ENCODE measurements around the gene NFIA. TPM values are rescaled to one million over a fixed set of nuclear protein-coding genes. Genes with fewer than 3 reads are reported as not detected.
"Not testable (repeated sequence)": the region's sequence is repeated elsewhere in the genome, so short reads cannot be mapped to it uniquely, and the experiment has no call there.

NFIA gene
- total RNA-seq, 1 donor from 2014 or later, result 1.2 TPM

GRCh38 chr1:61067446-61068019 is 14.8 kb upstream of the NFIA start:
- no peak overlapping the region for H3K27ac Mint-ChIP-seq
- no peaks in the 10 kb centered on the region for H3K36me3 Mint-ChIP-seq (ENCODE audit: insufficient read depth)
- no peak for DNase-seq (ENCODE audit: low spot score, unreplicated experiment)
- no peaks in the 10 kb centered on the region for H3K9me3 Mint-ChIP-seq (ENCODE audit: low read depth)
- H3K27me3 Mint-ChIP-seq, result peaks cover 35% of the 10 kb centered on the region
- H3K4me3 Mint-ChIP-seq (ENCODE audit: low read depth), result no peak overlapping the region
- no peak for TF ChIP-seq CTCF (IDR thresholded peaks at IDR 0.05; ENCODE audit: unreplicated experiment)
- no peaks in the 10 kb centered on the region for H3K4me1 Mint-ChIP-seq (ENCODE audit: low read depth)

- TF ChIP-seq CTCF (IDR thresholded peaks at IDR 0.05; ENCODE audit: unreplicated experiment), result no peak
- Mint-ChIP-seq H3K27ac (no peak overlapping the region), H3K4me1 (ENCODE audit: low read depth) (no peaks in the 10 kb centered on the region), H3K9me3 (ENCODE audit: low read depth) (no peaks in the 10 kb centered on the region), H3K4me3 (ENCODE audit: low read depth) (no peak overlapping the region), H3K36me3 (ENCODE audit: insufficient read depth) (no peaks in the 10 kb centered on the region), H3K27me3 (peaks cover 34% of the 10 kb centered on the region)
- DNase-seq (ENCODE audit: low spot score, unreplicated experiment), result no peak
These were observed 12.3 kb upstream of the NFIA start for GRCh38 chr1:61070054-61070453.

GRCh38 chr1:61071205-61072130 is 10.9 kb upstream of the NFIA start:
- Mint-ChIP-seq H3K27ac (no peak overlapping the region), H3K36me3 (ENCODE audit: insufficient read depth) (no peaks in the 10 kb centered on the region), H3K27me3 (peaks cover 31% of the 10 kb centered on the region), H3K9me3 (ENCODE audit: low read depth) (no peaks in the 10 kb centered on the region), H3K4me3 (ENCODE audit: low read depth) (no peak overlapping the region), H3K4me1 (ENCODE audit: low read depth) (peaks cover 5% of the 10 kb centered on the region)
- no peak for TF ChIP-seq CTCF (IDR thresholded peaks at IDR 0.05; ENCODE audit: unreplicated experiment)
- no peak for DNase-seq (ENCODE audit: low spot score, unreplicated experiment)

GRCh38 chr1:61073871-61074270 is 8.5 kb upstream of the NFIA start:
- peaks cover 33% of the 10 kb centered on the region for H3K27me3 Mint-ChIP-seq
- TF ChIP-seq CTCF (IDR thresholded peaks at IDR 0.05; ENCODE audit: unreplicated experiment), result no peak
- no peaks in the 10 kb centered on the region for H3K9me3 Mint-ChIP-seq (ENCODE audit: low read depth)
- H3K4me1 Mint-ChIP-seq (ENCODE audit: low read depth), result peaks cover 13% of the 10 kb centered on the region
- no peak for DNase-seq (ENCODE audit: low spot score, unreplicated experiment)
- no peak overlapping the region for H3K27ac Mint-ChIP-seq
- no peak overlapping the region for H3K4me3 Mint-ChIP-seq (ENCODE audit: low read depth)
- no peaks in the 10 kb centered on the region for H3K36me3 Mint-ChIP-seq (ENCODE audit: insufficient read depth)

- H3K36me3 Mint-ChIP-seq (ENCODE audit: insufficient read depth); H3K9me3 Mint-ChIP-seq (ENCODE audit: low read depth); DNase-seq (ENCODE audit: low spot score, unreplicated experiment); H3K27ac Mint-ChIP-seq: not testable (repeated sequence)
- Mint-ChIP-seq H3K27me3 (peaks cover 44% of the 10 kb centered on the region), H3K4me1 (ENCODE audit: low read depth) (peaks cover 21% of the 10 kb centered on the region), H3K4me3 (ENCODE audit: low read depth) (peak overlapping the region; percentile 89)
These were observed 6.5 kb upstream of the NFIA start for GRCh38 chr1:61075833-61076232.

All from progenitor cell of endocrine pancreas (in vitro differentiated cells).